ENCODE results near the gene PTPRA.

PTPRA gene

GRCh38 chr20:3082306-3082951, 209.1 kb downstream of the PTPRA start:
- Mint-ChIP-seq H3K9me3 (no peaks in the 10 kb centered on the region), H3K4me3 (peak overlapping the region; percentile 0), H3K36me3 (ENCODE audit: low read depth) (no peaks in the 10 kb centered on the region), H3K27me3 (peaks cover 55% of the 10 kb centered on the region), H3K4me1 (ENCODE audit: low read depth) (peaks cover 7% of the 10 kb centered on the region), H3K27ac (no peak overlapping the region)

GRCh38 chr20:3082955-3083952, 210.0 kb downstream of the PTPRA start:
- H3K4me3 Mint-ChIP-seq: peak overlapping the region; percentile 35
- H3K9me3 Mint-ChIP-seq: no peaks in the 10 kb centered on the region
- H3K36me3 Mint-ChIP-seq (ENCODE audit: low read depth): no peaks in the 10 kb centered on the region
- peaks cover 49% of the 10 kb centered on the region for H3K27me3 Mint-ChIP-seq
- no peaks in the 10 kb centered on the region for H3K4me1 Mint-ChIP-seq (ENCODE audit: low read depth)
- no peak overlapping the region for H3K27ac Mint-ChIP-seq

GRCh38 chr20:3084283-3084985, 211.2 kb downstream of the PTPRA start, which contains the start of gene AVP:
Gene AVP, minus strand, starts transcription at chr20:3084724. Its CDS starts 50 bp downstream, at chr20:3084674.
- no peaks in the 10 kb centered on the region for H3K4me1 Mint-ChIP-seq (ENCODE audit: low read depth)
- H3K27me3 Mint-ChIP-seq: peaks cover 44% of the 10 kb centered on the region
- no peak within 1 kb of the TSS for H3K27ac Mint-ChIP-seq
- no peaks in the 10 kb centered on the region for H3K9me3 Mint-ChIP-seq
- no peaks in the 10 kb centered on the region for H3K36me3 Mint-ChIP-seq (ENCODE audit: low read depth)
- H3K4me3 Mint-ChIP-seq: peak within 1 kb of the TSS; percentile 35

- no peaks in the 10 kb centered on the region for H3K36me3 Mint-ChIP-seq (ENCODE audit: low read depth)
- H3K4me3 Mint-ChIP-seq: no peak overlapping the region
- no peak overlapping the region for H3K27ac Mint-ChIP-seq
- peaks cover 44% of the 10 kb centered on the region for H3K27me3 Mint-ChIP-seq
- H3K4me1 Mint-ChIP-seq (ENCODE audit: low read depth): no peaks in the 10 kb centered on the region
- H3K9me3 Mint-ChIP-seq: no peaks in the 10 kb centered on the region
These were observed 211.7 kb downstream of the PTPRA start for GRCh38 chr20:3084986-3085360.

GRCh38 chr20:3085571-3086072, 212.3 kb downstream of the PTPRA start:
- H3K4me3 Mint-ChIP-seq: no peak overlapping the region
- H3K27me3 Mint-ChIP-seq: peaks cover 44% of the 10 kb centered on the region
- no peaks in the 10 kb centered on the region for H3K9me3 Mint-ChIP-seq
- H3K4me1 Mint-ChIP-seq (ENCODE audit: low read depth): peaks cover 5% of the 10 kb centered on the region
- H3K36me3 Mint-ChIP-seq (ENCODE audit: low read depth): no peaks in the 10 kb centered on the region
- H3K27ac Mint-ChIP-seq: no peak overlapping the region

- Mint-ChIP-seq H3K27me3 (peaks cover 30% of the 10 kb centered on the region), H3K9me3 (no peaks in the 10 kb centered on the region), H3K36me3 (ENCODE audit: low read depth) (no peaks in the 10 kb centered on the region), H3K4me1 (ENCODE audit: low read depth) (peaks cover 18% of the 10 kb centered on the region), H3K27ac (no peak overlapping the region), H3K4me3 (no peak overlapping the region)
These were observed 214.8 kb downstream of the PTPRA start for GRCh38 chr20:3088031-3088430.
